HG03558 (cell line): ENCODE measurements around the gene PRG3.

ENCODE experiments used
- ATAC-seq: cut with Tn5 transposase; IDR thresholded peaks from one replicate; pipeline ENCODE4 v1.9.1; 2021; ENCODE audit warnings: moderate number of reproducible peaks; ENCODE audit not compliant: unreplicated experiment; ENCODE audit errors: extremely low read depth

The PRG3 gene, protein sequence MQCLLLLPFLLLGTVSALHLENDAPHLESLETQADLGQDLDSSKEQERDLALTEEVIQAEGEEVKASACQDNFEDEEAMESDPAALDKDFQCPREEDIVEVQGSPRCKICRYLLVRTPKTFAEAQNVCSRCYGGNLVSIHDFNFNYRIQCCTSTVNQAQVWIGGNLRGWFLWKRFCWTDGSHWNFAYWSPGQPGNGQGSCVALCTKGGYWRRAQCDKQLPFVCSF

GRCh38 chr11:57380975-57381374 lies at the start of gene PRG3:
TSS of gene PRG3 (minus strand) at chr11:57381150. CDS start at chr11:57380708, 442 bp downstream.
- no peak for ATAC-seq

GRCh38 chr11:57429946-57430345 lies 49.0 kb upstream of the PRG3 start:
- ATAC-seq = no peak

- ATAC-seq = no peak
Observed at GRCh38 chr11:57428643-57429042, 47.7 kb upstream of the PRG3 start.

- ATAC-seq = no peak
Observed at GRCh38 chr11:57427727-57428082, 46.8 kb upstream of the PRG3 start.

DNA sequence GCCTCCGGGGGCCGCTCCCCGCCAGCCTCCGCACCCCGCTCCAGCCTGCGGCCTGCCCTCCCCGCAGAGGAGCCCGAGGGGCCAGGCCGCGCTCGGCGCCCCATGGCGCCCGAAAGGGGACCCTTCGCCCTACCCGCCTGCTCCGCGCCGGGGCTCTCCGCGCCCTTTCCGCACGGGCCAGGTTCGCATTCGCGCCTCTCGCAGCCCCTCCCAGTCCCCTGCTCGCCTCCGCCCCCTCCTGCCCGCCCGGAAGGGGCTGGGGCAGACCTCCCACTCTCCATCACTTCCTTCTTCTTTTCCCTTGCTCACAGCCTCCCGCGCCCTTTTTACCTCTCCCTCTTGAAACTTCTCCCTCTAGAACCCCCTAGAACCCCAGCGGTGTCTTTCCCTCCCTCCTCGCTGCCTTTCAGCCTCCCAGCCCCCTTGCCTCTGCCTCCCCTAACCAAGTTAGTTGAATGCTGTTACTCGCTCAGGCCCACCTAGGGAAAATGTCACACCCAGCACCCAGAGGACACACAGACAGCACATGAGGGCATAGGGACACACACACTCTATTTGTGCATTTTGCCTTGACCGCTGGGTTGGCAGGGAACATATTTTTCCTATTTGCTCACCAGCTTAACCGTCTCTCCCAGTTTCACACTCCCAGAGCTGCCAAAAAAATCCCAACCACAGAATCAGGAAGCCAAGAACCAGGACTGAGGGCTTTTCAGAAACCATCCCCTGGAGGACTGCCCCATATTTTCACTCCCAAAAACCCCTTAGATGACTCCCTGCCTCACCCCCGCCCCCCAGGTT lies 46.2 kb upstream of the PRG3 start, which contains the start of gene SLC43A3:
TSS of gene SLC43A3 (minus strand) at position 193 of the 798 bp plus-strand sequence. CDS start 949 bp downstream, outside the sequence.
- ATAC-seq = peak; percentile 30

GRCh38 chr11:57426439-57426928 lies 45.5 kb upstream of the PRG3 start:
- ATAC-seq = no peak

DNA sequence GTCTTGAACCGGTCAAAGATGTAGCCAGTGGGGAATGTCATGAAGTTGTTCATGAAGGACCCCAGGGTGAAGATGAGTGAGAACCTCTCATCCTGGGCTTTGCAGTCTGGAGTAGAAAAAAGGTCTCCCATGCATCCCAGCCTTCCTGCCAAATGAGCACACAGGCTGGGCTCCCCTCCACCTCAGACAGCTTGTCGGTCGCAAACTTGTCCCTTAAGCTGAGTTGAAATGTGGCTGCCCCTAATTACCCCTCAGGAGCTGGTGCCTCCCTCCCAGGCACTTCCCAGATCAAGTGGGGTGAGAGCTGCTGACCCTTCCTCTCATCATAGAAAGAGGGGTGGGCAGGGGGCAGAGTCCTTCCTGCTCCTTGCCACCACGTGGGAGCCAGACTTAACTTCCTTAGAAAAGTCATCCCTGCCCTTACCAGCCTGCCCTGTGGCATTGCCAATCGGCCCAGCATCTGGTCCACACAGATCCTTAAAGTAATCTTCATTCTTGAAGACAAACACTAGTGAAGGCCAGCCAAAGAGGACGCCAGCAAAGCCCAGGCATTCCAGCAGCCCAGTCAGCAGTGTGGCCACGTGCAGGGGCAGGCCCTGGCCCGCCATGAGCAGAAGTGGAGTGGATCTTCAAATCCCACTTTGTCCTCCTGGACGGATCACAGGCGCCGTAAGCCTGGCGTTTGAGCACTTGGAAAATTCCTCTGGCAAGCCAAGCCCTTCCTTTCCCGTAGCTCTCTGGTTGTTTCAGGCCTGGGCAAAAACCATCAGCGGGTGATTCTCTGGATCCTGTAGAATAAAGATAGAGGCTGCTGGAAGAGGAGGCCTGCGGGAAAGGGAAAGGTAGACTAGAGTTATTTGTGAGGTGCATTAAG lies 44.9 kb upstream of the PRG3 start:
- ATAC-seq = no peak

DNA sequence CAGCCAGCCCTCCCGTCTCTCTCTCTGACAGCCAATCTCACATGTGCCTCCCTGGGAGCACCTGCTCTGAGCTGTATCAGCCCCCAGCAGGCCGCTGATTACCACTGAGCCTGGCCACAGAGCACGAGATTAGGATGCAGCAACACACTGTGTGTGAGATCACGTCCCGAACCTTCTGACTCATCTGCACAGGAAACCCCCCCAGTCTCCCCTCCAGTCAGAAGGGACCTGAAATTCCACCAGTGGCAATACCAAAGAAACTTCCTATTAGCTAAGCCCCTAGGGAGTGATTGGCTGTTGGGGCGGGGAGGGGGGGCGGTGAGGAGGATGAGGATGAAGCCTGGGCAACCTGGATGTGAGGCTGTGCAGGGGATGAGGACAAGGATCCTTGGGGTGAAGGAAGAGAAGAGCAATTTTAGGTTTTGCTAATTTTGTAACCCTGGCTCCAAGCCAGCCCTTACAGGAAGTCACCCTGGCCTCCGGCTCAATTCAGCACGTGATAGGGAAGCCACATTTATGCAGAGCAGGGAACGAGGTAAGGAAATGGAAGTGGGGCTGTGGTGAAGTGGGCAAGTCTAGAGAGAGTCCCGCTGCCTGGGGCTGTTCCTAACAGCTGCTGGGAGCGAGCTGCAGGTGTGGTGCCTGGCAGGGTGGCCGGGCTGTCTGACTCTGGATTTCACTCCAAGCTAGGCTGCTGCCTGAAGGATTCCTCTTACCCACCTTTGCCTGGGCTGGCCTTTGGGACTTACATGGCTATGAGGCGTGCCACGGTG lies 44.0 kb upstream of the PRG3 start:
- peak; percentile 90 for ATAC-seq

DNA sequence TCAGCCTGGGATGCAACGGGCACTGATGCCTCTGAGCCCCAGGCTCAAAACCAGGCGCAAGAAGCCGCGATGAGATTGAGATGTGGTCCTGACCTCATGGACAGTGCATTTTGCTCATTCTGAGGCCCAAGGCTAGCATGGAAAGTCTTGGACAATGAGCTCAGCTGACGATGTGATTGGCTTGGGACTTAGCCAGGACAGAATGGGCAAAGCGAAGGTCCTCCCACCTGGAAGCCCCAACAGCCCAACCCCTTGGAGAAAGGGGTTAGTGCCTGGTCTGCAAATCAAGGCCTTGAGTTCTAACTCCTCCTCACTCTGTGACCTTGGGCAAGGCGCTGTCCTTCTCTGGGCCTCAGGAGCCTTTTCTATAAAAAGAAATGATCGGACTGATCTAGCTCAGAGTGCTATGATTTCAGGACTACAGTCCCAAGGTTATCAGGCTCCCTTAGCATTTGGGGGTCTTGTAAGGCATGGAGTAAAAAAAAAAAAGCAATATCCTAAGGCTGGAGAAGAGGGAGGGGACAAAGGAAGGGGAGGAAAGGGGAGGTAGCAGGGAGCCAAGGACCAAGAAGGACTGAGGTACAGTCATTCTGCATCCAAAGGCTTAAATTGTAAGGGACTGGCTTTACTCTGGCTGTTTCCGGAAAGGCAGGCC lies 43.3 kb upstream of the PRG3 start:
- ATAC-seq = no peak

DNA sequence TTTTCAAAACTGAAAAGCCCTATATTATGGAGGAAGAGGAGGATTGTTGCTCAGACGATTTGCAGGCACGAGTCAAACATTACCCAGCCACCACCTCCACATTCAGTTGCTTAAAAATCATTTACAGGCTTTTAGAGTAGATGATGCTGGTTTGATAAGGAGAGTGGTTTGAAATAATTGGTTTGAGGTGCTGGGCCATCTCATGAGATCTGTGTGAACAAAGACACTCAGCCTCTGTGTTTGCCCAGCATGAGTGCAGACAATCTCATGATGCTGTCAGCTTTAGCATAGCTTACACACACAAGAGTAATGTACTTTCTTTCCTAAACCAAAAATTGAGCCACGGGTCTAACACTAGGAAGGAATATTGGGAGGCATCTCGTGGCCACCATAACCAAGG lies 41.7 kb upstream of the PRG3 start:
- no peak for ATAC-seq

DNA sequence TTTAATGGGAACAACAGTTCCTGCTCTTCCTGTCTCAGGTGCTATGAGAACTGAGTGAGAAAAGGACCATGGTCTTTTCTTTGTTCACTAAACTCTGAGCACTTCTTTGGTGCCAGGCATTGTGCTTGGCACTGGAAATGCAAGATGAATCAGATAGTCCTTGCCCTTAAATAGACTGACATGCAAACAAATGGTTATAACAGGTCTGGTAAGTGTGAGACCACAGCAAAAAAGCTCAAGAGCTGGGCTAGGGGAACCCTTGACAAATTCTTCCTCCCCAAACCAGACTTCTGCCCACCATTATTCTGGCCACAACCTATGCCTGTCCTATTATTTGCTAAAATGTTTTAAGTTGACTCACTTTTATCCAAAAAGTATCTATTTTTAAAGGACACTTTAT lies 40.9 kb upstream of the PRG3 start:
- no peak for ATAC-seq

- ATAC-seq = no peak
Observed at GRCh38 chr11:57421066-57421465, 40.1 kb upstream of the PRG3 start.

- no peak for ATAC-seq
Observed at GRCh38 chr11:57419146-57419545, 38.2 kb upstream of the PRG3 start.

- no peak for ATAC-seq
Observed at GRCh38 chr11:57418131-57418530, 37.2 kb upstream of the PRG3 start.

GRCh38 chr11:57417056-57417455 lies 36.1 kb upstream of the PRG3 start:
- no peak for ATAC-seq

DNA sequence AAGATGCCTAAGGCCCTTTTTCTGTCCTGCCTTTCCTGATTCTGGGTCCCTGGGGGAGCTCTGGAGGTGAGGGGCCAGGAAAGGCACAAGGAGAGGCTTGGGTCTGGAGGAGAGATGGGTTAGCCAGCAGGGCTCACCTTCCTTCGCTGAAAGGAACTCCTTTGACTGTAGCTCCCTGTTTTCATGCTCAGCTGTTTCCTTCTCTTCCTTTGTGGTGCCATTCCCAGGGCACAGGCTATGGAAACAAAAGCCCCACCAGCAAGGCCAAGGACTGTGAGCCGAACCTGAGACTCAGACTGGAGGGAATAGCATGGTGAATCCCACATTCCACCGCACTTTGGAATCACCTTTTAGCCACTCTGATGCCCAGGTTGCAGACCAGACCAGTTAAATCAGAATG lies 35.5 kb upstream of the PRG3 start:
- ATAC-seq = no peak

DNA sequence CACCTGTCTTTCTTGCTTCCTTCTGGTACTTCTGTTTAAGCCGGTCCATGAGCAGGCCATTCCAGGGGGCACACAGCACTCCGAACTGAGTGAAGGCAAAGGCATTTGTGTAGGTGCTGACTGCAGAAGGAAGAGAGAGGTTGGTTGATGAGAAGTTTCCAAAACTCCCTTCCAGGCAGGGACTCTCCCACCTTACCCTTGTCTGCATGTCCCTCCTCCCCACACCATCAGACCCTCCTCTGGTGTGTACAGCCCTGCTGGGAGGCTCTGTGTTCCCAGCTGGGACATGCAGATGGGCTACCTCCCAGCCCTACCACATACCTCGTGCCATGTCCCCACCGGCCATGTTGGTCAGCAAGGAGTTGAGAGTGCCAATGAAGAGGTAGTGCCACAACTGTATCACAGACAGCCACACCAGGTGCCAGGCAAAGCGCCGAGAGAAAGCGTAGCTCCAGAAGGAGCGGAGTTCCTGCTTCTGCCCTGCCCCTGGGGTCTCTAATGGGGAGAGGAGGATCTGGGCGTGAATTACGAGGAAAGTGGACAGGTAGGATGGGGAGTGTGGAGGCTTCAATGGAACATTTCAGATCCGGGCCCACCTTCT lies 33.8 kb upstream of the PRG3 start:
- ATAC-seq = no peak

- no peak for ATAC-seq
Observed at GRCh38 chr11:57413681-57414080, 32.7 kb upstream of the PRG3 start.

GRCh38 chr11:57410287-57410686 lies 29.3 kb upstream of the PRG3 start:
- ATAC-seq = no peak
